ENCODE data around the gene TADA1.

GRCh38 chr1:166906647-166907046, 30.6 kb upstream of the TADA1 start:
- TF ChIP-seq CTCF (conservative IDR thresholded peaks at IDR 0.05; ENCODE audit: low read depth in 2 of 2) (no peak), ZNF462 (CRISPR knock-in tag; IDR thresholded peaks at IDR 0.05) (no peak), EZH2phosphoT487 (IDR thresholded peaks at IDR 0.05; ENCODE audit: unreplicated experiment) (no peak), EZH2 (IDR thresholded peaks at IDR 0.05; ENCODE audit: low read depth, unreplicated experiment) (no peak), REST (IDR thresholded peaks at IDR 0.05; ENCODE audit: unreplicated experiment) (no peak), POLR2AphosphoS5 (IDR thresholded peaks at IDR 0.05; ENCODE audit: low read depth) (no peak), CREB1 (CRISPR knock-in tag; IDR thresholded peaks at IDR 0.05; ENCODE audit: low read depth) (no peak), ETS1 (IDR thresholded peaks at IDR 0.05) (no peak), ZNF114 (CRISPR knock-in tag; IDR thresholded peaks at IDR 0.05) (no peak), JUNB (IDR thresholded peaks at IDR 0.05; ENCODE audit: unreplicated experiment) (no peak), STAT1 (IDR thresholded peaks at IDR 0.05; ENCODE audit: unreplicated experiment) (no peak), NANOG (IDR thresholded peaks at IDR 0.05; ENCODE audit: borderline replicate concordance) (no peak)
